HG03575 (cell line): ENCODE measurements around the gene GIMAP8.

Experiments
- ATAC-seq: cut with Tn5 transposase; IDR thresholded peaks from one replicate; pipeline ENCODE4 v1.9.1; 2021; ENCODE audit not compliant: unreplicated experiment, insufficient number of reproducible peaks, low FRiP score; ENCODE audit errors: extremely low read depth

GIMAP8 gene

GRCh38 chr7:150450491-150451001 lies at the start of gene GIMAP8:
Gene GIMAP8 (plus strand): TSS chr7:150450630. CDS start chr7:150466699, 16,069 bp downstream.
- no peak for ATAC-seq

GRCh38 chr7:150400788-150401423 lies 49.5 kb upstream of the GIMAP8 start:
- no peak for ATAC-seq

DNA sequence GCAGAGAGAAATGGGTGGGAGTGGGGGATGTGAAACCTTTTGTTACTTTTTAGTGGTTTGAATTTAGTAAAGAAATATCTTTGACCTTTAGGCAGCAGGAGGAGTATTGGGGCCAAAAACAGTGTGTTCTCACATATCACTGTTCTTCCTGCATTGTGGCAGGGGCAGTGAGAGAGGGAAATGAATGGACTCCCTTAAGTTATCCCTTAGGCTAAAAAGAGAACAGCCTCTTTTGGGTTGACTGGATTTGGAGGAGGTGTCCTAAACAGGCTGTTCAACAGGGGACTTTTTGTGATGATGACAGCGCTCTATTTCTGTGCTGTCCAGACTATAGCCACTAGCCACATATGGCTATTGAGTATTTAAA lies 49.0 kb upstream of the GIMAP8 start:
- ATAC-seq: no peak

- ATAC-seq: no peak
These were observed 48.4 kb upstream of the GIMAP8 start for GRCh38 chr7:150401861-150402631.

- ATAC-seq: no peak
These were observed 47.6 kb upstream of the GIMAP8 start for GRCh38 chr7:150402671-150403321.

GRCh38 chr7:150403376-150404171 lies 46.9 kb upstream of the GIMAP8 start:
- ATAC-seq: no peak

DNA sequence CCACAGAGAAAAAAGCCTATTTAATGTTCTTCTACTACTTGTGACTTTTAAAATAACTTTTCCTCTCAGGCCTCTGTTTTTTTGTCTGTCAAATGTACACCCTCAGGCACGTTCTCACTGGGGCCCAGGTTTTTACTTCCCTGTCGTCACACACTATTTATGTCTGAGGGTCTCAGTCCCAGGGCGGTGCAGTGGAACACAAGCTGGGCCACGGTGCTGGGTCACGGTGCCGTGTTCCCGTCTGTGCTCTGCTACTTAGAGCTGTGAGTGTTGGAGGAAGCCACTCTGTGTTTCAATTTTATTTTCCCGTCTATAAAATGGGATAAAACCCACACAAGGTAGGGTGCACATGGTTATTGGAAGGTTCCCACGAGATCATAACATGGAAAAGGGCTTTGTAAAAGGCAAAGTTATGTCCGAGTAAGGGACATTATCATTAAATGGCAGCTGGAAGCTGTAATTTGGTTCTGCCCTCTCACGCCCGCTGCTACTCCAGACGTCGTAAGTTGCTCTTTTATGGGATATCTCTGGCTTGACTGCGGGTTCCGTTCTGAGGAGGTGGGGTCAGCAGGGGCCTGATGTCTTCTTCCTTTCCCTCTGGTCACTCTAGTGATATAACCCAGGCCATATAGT lies 46.1 kb upstream of the GIMAP8 start:
- ATAC-seq: no peak

DNA sequence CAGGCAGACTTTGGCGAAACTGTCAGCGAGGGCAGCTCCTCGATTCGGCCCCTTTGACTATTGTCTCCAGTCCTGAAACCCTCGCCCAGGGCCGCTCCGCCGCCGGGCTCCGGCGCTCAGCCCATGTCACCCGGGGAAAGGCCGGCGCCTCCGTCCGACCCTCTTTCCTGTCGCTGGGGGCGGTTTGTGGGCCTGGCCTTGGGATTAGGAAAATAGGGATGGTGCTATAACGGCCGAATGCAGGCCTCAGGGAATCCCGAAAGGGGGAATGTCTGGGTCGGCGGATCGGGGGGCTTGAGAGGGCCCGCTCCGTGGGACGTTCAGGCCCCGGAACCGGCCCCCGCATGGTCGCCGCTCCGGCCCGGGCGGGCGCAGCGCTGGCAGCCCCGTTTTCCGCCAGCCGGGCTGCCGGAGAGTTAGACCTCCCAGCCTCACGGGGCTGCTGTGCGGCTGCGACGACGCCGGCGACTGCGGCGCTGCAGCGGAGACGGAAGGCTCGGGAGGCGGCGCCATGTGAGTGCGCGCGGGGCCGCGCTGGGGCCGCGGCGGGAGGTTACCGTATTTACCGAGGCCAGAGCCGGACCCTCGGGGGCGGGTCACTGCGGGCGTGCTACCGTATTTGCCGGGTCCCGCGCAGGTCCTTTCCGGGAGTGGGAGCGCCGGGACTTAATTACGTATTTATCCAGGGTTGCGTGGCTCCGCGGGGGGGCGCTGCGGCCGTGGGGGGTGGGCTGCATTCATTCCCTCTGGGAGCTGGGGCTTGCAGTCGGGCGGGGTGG lies 45.4 kb upstream of the GIMAP8 start:
- no peak for ATAC-seq

DNA sequence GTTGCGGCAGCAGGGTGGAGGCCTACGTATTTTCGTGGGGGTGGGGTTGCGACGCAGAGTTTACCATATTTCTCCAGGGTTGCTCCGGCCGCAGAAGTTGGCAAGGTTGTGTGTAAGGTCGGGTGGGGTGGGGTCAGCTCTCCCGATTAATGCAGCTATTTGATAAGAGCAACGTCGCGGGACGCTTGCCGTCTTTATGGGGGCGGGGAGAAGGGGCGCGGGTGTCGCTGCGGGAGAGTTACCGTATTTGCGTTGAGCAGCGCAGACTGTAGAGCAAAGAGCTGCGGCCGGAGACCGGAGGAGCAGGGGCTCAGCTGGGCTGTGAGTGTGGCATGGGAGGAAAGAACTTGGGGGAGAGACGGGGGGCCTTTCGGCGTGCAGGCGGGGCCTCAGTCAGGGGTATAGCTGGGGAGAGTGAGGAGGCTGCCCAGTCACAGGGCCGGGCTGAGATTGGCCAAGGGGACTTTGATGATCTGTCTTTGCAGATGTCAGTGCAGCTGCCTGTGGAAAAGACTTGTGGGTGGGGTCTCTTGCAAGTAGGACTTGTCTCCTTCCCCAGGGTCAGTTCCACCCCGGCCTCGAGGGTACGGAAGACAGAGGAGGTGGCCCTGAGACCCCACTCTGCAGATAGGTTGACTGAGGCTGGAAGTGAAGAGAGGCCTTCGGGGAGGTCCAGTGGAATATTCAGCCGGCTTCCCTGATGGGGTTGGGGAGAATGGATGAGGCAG lies 44.7 kb upstream of the GIMAP8 start:
- no peak for ATAC-seq

DNA sequence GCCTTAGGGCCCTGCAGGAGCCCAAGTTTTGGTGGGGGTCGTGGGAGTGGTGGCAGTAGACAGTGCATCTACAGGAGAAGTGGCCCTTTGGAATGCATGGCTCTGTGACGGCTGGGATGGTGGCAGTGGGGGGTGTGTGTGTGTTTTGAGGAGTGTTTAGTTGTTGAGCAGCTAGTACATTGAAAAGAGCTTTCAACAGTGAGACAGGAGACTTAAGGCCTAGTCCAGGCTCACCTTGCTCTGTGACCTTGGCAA lies 44.2 kb upstream of the GIMAP8 start:
- ATAC-seq: no peak

DNA sequence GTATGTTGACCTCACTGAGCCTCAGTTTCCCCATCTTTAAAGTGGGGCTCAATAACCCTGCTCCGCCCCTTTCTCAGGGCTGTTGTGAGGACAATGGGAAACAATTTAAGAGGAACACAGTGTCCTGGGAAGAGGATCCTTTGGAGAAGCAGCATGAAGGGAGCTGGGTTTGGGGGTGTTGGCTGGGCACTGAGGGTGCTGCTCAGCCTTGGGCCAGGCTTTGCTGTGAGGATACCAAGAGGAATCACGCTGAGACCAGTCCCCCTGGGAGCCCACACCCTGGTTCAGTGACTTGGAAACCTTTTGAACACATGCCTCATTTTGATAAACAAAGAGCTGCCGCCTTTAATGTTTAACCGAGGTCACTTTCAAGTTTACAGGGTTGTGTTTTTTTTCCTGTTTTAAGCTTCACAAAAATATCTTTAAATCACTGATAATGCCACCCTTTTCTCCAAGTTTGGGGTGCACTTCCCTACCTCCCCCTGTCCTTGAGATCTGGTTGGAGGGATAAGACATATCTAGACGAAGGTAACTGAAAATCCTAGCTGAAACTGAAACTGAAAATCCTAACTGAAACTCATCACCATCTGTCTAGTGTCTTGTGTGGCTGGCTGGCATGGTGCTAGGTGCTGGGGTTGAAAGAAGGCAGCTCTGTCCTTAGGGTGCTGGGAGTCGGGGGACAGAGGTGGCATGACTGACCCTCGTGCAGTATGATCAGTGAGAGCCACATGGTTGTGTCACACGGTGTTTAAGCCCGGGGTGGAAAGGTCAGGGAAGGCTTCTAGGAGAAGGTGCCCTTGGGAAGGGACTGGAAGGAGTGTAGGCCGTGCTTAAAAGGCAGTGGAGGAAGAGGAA lies 43.6 kb upstream of the GIMAP8 start:
- ATAC-seq: no peak

GRCh38 chr7:150407588-150408392 lies 42.6 kb upstream of the GIMAP8 start:
- no peak for ATAC-seq

GRCh38 chr7:150408393-150409299 lies 41.8 kb upstream of the GIMAP8 start:
- ATAC-seq: no peak

GRCh38 chr7:150409300-150410030 lies 41.0 kb upstream of the GIMAP8 start:
- ATAC-seq: no peak

DNA sequence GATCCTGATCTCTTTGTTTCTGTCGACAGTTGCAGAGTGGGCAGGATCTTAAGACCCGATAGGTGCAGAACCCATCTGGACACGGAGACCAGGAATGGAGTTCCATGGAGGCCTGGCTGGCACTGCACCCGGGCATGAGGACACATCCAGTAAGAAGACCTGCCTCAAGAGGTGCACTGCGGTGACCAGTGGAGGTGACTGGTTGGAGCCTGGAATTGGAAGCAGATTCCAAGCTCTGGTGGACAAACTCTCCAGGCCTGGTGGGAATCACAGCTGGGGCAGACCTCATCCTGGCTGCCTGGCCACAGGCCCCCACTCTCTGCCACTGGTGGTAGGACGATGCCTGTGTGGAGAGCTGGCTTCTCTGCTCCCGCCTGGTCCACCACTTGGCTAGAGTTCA lies 40.3 kb upstream of the GIMAP8 start:
- ATAC-seq: no peak
